ENCODE measurements around the gene UNC13C.

- TF ChIP-seq RELA (IDR thresholded peaks at IDR 0.05; ENCODE audit: borderline replicate concordance, partially characterized antibody): no peak
- no peak for TF ChIP-seq RFX5 (IDR thresholded peaks at IDR 0.05; ENCODE audit: low read depth, low read length)
- TF ChIP-seq REST (IDR thresholded peaks at IDR 0.05; ENCODE audit: low read depth, low read length): no peak
- TF ChIP-seq JUND (IDR thresholded peaks at IDR 0.05; ENCODE audit: low read depth, low read length): no peak
- TF ChIP-seq POLR2A (IDR thresholded peaks at IDR 0.05; ENCODE audit: low read depth, low read length): no peak
- TF ChIP-seq TARDBP (IDR thresholded peaks at IDR 0.05; ENCODE audit: borderline replicate concordance): no peak
- TF ChIP-seq CTCF (IDR thresholded peaks at IDR 0.05 in 2 of 3, conservative IDR thresholded peaks at IDR 0.05 in 1 of 3; ENCODE audit: control insufficient read depth in 2 of 3, extremely low read depth in 1 of 3, insufficient read depth in 1 of 3, low read depth in 3 of 3, low read length in 3 of 3): no peak
- no peak for TF ChIP-seq MAX (IDR thresholded peaks at IDR 0.05; ENCODE audit: low read depth, low read length)
- no peak for TF ChIP-seq HDGF (IDR thresholded peaks at IDR 0.05)
- no peak for TF ChIP-seq ZNF24 (IDR thresholded peaks at IDR 0.05)
- no peak for TF ChIP-seq FOXM1 (IDR thresholded peaks at IDR 0.05; ENCODE audit: low read depth, low read length)
These were observed 329.7 kb downstream of the UNC13C start for GRCh38 chr15:54307926-54308325.

All from GM12878 (cell line).